Left lobe of liver (tissue), 2 donors: ENCODE data around the gene EPHB2. TPM values are rescaled to one million over a fixed set of nuclear protein-coding genes. Genes with fewer than 3 reads are reported as not detected.

ENCODE experiments used
- ATAC-seq: fragments of 200-7000 bp; cut with Tn5 transposase; one replicate; pipeline ENCODE4 v1.9.1; 2020; ENCODE audit warnings: mild to moderate bottlenecking, moderate library complexity
- DNase-seq: peaks from one replicate; pipeline ENCODE4 v3.0.0-alpha.2; 2020; ENCODE audit warnings: low spot score
- total RNA-seq: library from RNA; stranded (reverse); gene quantifications from one replicate; pipeline ENCODE4 v1.2.1, GENCODE V29; 2021
- donor health status: DM: no; HTN: no; CAD: no; lungs with moderate emphysema.
- donor health status: DM: no; HTN: yes; CAD: no.

Gene EPHB2
- total RNA-seq, 1 donor from 2014 or later: 0.38 TPM

GRCh38 chr1:22969304-22969709 lies 258.7 kb downstream of the EPHB2 start:
- ATAC-seq (no peak), DNase-seq (no peak)

- DNase-seq (no peak), ATAC-seq (no peak)
Measured at GRCh38 chr1:22970096-22970495, 259.5 kb downstream of the EPHB2 start.

Other genes with a start within 250 kb of the EPHB2 start
- not detected for gene EPHA8, start 147.3 kb upstream of the EPHB2 start, total RNA-seq
- gene C1QA, start 74.2 kb upstream of the EPHB2 start, total RNA-seq: 65.3 TPM
- gene C1QC, start 67.2 kb upstream of the EPHB2 start, total RNA-seq: 76.0 TPM
- 79.0 TPM for gene C1QB, start 57.6 kb upstream of the EPHB2 start, total RNA-seq